EH (cell line): Measurements from ENCODE around the gene ECM2.

Experiments used
- DNase-seq: peaks from one replicate; pipeline ENCODE4 v3.0.0-alpha.2; 2015; ENCODE audit warnings: low read depth

The ECM2 gene

GRCh38 chr9:92527832-92528521 lies 7.8 kb downstream of the ECM2 start:
- DNase-seq: no peak

GRCh38 chr9:92527291-92527828 lies 8.4 kb downstream of the ECM2 start:
- DNase-seq: no peak

- DNase-seq: peak; percentile 45
These were observed 10.5 kb downstream of the ECM2 start for GRCh38 chr9:92525306-92525705.

DNA sequence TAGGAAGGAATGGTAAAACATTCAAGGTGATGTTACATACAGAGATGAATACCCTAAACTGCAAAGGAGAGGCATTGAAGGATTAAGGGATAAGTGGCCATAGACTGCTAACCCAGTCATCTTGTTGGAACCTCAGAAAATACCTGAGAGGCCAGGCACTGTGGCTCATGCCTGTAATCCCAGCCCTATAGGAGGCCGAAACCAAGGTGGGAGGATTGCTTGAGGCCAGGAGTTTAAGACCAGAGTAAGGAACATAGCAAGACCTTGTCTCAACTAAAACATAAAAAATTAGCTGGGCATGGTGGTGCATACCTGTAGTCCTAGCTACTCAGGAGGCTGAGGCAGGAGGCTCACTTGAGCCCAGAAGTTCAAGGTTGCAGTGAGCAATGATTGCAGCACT lies 10.9 kb downstream of the ECM2 start:
- DNase-seq: no peak

GRCh38 chr9:92522983-92523970 lies 12.5 kb downstream of the ECM2 start:
- no peak for DNase-seq

DNA sequence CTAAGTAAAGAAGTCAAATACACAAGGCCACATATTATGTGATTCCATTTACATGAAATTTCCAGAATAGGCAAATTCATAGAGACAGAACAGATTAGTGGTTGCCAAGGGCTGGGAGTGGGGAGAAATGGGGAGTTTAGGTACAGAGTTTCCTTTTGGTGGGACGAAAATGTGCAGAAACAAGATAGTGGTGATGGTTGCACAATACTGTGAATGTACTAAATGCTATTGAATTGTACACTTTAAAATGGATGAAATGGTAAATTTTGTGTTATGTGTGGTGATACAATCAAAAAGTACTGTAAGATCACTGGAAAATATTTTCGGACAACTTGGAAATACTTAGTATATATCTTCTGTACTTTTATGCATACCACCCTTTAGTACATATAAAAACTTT lies 15.0 kb downstream of the ECM2 start:
- DNase-seq: no peak

- no peak for DNase-seq
These were observed 17.6 kb downstream of the ECM2 start for GRCh38 chr9:92518199-92518598.

DNA sequence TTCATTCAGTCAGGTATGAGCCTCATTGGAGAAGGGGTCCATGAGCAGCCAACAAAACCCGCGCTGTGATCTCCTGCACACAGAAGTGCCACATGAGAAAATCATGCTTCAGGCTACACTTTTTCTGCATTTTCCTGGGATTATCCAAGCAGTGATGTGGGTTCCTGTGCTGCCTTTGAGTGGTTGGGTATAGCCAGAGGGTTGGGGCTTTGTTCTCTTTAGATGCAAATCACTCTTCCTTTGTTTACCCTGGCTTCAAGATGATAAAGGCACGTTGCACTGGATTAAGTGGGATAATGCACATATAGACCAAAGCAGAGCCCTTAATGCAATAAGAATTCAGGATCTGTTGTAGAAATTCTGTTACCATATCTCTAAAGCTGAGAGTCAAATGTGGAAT lies 18.7 kb downstream of the ECM2 start:
- no peak for DNase-seq

- DNase-seq: no peak
These were observed 19.3 kb downstream of the ECM2 start for GRCh38 chr9:92516521-92516920.

DNA sequence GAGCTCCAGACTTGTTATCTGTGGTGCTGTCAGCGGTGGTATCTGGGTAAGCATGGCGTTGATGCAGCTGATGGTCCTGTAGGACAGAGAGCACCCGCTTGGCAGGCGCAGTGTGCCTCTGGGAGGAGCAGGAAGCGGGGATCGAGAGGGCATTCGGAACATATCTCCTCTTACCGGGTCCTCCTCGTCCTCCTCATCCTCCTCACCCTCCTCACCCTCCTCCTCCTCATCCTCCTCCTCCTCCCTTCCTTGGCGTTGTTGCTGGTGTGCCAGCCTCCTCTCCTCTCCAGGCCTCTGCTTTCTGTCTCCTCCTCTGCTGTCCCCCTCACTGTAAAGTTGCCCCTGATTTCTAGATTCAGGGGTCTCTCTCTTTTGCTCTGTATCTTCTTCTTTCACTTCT lies 21.2 kb downstream of the ECM2 start:
- DNase-seq: no peak

DNA sequence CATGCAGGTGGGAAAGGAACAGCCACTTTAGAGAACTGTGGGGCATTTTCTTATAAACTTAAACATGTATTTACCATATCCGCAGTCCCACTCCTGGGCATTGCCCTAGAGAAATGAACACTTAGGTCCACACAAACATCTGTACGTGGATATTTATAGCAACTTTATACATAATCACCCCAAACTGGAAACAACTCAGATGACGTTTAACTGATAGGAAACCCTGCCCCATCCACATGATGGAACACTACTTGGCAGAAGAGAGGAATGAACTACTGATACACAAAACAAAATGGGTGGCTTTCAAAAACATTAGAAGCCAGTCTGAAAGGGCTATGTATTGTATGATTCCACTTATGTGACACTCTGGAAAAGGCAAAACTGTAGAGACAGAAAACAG lies 22.4 kb downstream of the ECM2 start:
- DNase-seq: no peak

GRCh38 chr9:92512622-92513021 lies 23.2 kb downstream of the ECM2 start:
- DNase-seq: peak; percentile 57

DNA sequence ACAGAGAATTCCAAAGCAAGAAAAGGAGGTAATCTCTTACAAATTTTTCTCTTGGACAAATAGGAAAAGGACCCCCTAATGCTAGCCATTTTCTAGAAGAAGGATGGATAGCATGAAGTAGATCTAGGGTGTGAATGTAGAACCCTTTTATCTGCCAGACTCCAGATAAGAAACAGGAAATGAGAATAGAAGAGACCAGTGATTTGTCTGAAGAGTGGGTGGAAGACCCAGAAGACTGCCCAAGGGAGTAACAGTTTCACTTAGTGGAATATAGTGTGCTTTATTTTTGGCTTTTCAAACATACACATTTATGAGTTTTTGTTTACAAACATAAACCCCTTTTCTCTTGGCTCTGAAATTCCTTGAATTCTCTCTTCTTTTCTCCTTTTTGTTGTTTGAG lies 25.0 kb downstream of the ECM2 start:
- no peak for DNase-seq

- DNase-seq: no peak
These were observed 26.7 kb downstream of the ECM2 start for GRCh38 chr9:92509050-92509449.

DNA sequence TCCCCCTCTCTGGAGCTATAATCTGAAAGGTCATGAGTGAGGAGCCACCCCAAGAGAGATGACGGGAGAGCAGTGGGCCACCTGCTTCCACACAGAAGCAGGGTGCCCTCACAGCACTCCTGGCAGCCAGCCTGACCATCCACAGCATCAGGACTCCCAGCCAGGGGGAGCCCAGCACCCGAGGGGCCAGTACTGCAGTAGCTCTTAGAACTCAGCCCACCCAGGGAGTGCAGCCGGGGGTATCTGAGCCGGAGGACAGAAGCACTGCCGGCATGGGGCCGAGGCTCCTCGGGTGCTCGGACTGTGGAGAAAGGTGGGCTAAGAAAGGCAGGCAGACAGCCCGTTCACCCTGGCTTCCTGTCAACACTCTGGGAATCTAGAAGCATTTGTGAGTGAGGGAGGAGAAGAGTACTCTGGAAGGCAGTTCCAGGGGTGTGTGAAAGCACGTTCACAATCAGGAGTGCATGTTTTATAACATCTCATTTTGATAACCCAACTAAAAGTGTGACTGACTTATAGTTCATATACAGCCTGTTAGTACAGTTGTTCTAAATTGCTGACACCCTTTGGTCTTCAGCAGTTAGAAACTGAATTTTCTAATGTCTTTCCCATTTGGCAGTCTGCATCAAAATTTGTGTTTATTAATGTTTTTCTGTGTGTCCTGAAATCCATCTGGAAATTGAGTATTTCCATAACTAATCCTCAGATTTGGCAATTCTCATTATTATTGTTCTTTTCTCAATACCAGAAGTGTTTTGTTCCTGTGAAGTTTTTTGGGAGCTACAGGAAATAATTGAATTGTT lies 27.6 kb downstream of the ECM2 start:
- no peak for DNase-seq

DNA sequence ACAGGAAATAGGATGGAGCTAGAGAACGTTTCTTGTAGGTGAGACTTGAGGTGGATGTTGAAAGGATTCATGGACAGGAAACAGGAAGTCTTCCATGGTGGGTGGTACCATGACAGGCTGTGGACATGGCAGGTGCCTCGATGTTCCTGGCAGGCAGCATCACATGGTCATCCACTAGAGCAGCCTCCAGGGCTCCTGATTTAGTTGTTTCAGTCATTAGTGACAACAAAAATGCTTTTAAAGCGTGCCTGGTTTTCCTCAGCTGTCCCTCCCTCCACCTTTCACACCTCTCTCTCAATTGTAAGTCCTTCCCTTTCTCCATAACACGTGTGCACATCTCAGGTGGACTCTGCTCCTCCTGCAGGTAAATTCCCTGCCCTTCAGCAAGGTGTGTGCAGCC lies 28.3 kb downstream of the ECM2 start:
- DNase-seq: no peak

- DNase-seq: peak; percentile 24
These were observed 28.8 kb downstream of the ECM2 start for GRCh38 chr9:92507005-92507404.

DNA sequence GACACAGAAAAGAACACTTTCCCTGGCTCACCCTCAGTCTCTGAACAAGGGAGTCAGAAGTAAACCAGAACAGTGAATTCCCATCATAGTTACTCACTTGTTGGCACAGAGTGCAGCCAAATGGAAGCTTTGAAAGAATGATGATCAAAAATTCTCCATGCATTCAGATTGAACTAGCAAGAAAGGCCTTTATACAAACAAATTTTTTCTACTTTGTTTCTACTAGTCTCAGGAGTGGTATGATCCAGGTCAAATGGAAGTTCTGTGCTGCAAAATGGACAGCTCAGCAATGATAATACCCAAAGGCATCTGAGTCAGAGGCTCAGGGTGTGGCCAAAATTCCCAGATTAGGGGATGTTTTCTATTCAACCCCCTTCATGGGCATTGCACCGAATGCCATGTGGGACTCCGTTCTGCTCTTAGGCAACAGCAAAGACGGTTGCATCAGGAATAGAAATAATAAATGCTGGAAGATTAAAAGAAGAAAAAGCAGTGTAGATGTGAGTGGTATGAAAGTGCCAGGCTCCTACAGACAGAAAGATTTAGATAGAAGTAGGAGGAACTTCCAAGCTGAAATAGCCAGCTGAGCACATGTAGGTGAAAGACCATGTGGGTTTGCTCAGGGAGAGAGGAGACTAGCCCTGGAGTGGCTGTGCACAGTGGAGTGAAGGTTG lies 29.5 kb downstream of the ECM2 start:
- peak; percentile 97 for DNase-seq

GRCh38 chr9:92504881-92505280 lies 30.9 kb downstream of the ECM2 start:
- DNase-seq: peak; percentile 29

DNA sequence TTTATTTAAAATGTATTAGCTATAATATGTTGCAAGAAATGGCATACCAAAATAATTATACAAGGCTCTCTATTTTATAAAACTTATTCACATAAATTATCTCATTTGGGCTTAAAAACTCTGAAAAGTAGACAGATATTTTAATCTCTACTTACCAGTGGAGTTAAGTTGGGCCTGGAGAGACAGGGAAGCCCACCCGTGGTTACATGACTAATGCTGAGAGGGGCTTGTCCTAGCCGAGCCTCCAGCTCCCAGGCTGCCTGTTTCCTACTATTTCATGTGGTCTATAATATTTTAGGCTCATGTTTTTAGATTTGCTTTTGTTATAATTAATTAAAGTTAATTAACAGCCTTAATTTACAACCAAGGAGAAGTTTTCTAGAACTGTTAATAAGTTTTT lies 32.6 kb downstream of the ECM2 start:
- no peak for DNase-seq

- DNase-seq: peak; percentile 74
These were observed 34.0 kb downstream of the ECM2 start for GRCh38 chr9:92501671-92502393.
